Measurements from ENCODE around the gene NOL11.
"Not testable (repeated sequence)": the region's sequence is repeated elsewhere in the genome, so short reads cannot be mapped to it uniquely, and the experiment has no call there.

Gene NOL11

GRCh38 chr17:67707442-67707841 is 10.3 kb upstream of the NOL11 start:
- no peak for DNase-seq

GRCh38 chr17:67708378-67708777 is 9.4 kb upstream of the NOL11 start:
- no peak for DNase-seq

GRCh38 chr17:67711916-67712315 is 5.8 kb upstream of the NOL11 start:
- DNase-seq, result no peak

- DNase-seq, result no peak
Observed at GRCh38 chr17:67712375-67712774, 5.4 kb upstream of the NOL11 start.

GRCh38 chr17:67713169-67713568 is 4.6 kb upstream of the NOL11 start:
- no peak for DNase-seq

GRCh38 chr17:67716405-67716798 is 1.3 kb upstream of the NOL11 start:
- DNase-seq, result no peak

GRCh38 chr17:67717192-67717623 is 528 bp upstream of the NOL11 start:
- no peak for DNase-seq

- DNase-seq, result no peak
Observed at GRCh38 chr17:67718325-67718941, 697 bp downstream of the NOL11 start.

GRCh38 chr17:67725373-67725791 is 7.6 kb downstream of the NOL11 start:
- DNase-seq, result no peak

GRCh38 chr17:67725807-67726206 is 8.1 kb downstream of the NOL11 start:
- DNase-seq, result no peak

- not testable (repeated sequence) for DNase-seq
Observed at GRCh38 chr17:67727152-67728039, 9.7 kb downstream of the NOL11 start.

GRCh38 chr17:67729903-67730302 is 12.2 kb downstream of the NOL11 start:
- DNase-seq, result no peak

- no peak for DNase-seq
Observed at GRCh38 chr17:67730731-67731130, 13.0 kb downstream of the NOL11 start.

- DNase-seq, result no peak
Observed at GRCh38 chr17:67733449-67733848, 15.7 kb downstream of the NOL11 start.

- no peak for DNase-seq
Observed at GRCh38 chr17:67737145-67737544, 19.4 kb downstream of the NOL11 start.

- DNase-seq, result no peak
Observed at GRCh38 chr17:67742025-67742424, 24.3 kb downstream of the NOL11 start.

- DNase-seq, result no peak
Observed at GRCh38 chr17:67746704-67747571, 29.2 kb downstream of the NOL11 start.

GRCh38 chr17:67747681-67748235 is 30.0 kb downstream of the NOL11 start:
- no peak for DNase-seq

GRCh38 chr17:67750067-67750466 is 32.3 kb downstream of the NOL11 start:
- DNase-seq, result no peak

GRCh38 chr17:67751101-67752074 is 33.7 kb downstream of the NOL11 start:
- DNase-seq, result no peak

- not testable (repeated sequence) for DNase-seq
Observed at GRCh38 chr17:67752160-67752559, 34.4 kb downstream of the NOL11 start.

All from right kidney (tissue), 1 donor.